RCC 7860 (cell line): ENCODE data around the gene NES.

Experiments
- DNase-seq: peaks from one replicate; pipeline ENCODE4 v3.0.0-alpha.2; 2015; ENCODE audit warnings: low spot score
- FAIRE-seq: peaks from 2 replicates; lab custom pipeline; 2012; peaks lifted over from hg19 to GRCh38; lab: Jason Lieb, UNC

The NES gene

DNA sequence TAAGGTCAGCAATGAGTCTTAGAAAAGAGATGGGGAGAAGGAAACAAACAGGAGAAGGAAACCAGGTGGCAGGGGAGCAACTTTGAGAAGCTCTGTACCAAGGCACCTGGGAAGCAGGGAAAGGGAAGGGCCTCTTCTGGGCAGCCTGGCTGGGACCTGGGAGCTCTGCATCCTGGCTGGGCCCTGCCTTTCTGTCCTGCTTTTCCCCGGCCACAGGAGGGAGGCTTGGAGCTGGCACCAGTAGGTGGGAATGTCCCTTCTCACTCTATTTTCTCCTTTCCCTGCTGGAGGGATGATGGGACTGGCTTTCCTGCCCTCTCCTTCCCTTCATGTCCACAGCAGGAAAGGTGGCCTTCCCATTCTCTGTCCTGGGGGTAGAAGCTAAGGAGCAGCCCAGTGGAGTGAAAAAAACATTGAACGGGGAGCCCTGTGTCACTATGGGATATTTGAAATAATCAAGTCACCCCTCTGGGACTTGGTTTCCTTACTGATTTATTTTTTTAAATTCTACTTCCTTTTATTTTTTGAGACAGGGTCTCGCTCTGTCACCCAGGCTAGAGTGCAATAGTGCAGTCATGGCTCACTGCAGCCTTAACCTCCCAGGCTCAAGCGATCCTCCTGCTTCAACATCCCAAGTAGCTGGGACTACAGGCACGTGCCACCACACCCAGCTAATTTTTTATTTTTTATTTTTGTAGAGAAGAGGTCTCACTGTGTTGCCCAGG is 5.1 kb upstream of the NES start:
- no peak for DNase-seq
- FAIRE-seq, result no peak

- FAIRE-seq, result no peak
Observed at GRCh38 chr1:156681196-156681960, 4.2 kb upstream of the NES start.

DNA sequence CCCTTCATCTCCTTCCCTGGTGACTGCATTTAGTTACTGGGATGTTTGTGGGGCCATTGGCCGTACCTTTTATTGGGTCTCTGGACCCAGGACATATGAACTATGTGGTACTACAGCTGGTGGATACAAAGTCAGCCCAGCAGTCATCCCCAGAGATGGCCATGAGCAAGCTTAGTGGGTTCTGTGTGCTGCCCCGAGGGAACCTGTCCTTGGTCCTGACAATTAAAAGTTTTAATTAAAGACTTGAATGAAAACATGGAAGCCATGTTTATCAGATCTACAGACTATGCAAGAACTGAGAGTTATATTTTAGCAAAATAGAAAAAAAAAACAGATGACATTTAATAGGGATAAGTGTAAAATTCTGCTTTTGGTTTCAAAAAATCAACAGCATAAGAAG is 2.8 kb upstream of the NES start:
- no peak for FAIRE-seq
- no peak for DNase-seq

More at GRCh38 chr1:156681196-156681960, 4.2 kb upstream of the NES start:
- DNase-seq, result no peak

GRCh38 chr1:156677616-156678596 is 699 bp upstream of the NES start:
- peak; percentile 42 for FAIRE-seq
- DNase-seq, result peak; percentile 49

GRCh38 chr1:156676114-156676819 is 940 bp downstream of the NES start:
- no peak for DNase-seq
- no peak for FAIRE-seq

DNA sequence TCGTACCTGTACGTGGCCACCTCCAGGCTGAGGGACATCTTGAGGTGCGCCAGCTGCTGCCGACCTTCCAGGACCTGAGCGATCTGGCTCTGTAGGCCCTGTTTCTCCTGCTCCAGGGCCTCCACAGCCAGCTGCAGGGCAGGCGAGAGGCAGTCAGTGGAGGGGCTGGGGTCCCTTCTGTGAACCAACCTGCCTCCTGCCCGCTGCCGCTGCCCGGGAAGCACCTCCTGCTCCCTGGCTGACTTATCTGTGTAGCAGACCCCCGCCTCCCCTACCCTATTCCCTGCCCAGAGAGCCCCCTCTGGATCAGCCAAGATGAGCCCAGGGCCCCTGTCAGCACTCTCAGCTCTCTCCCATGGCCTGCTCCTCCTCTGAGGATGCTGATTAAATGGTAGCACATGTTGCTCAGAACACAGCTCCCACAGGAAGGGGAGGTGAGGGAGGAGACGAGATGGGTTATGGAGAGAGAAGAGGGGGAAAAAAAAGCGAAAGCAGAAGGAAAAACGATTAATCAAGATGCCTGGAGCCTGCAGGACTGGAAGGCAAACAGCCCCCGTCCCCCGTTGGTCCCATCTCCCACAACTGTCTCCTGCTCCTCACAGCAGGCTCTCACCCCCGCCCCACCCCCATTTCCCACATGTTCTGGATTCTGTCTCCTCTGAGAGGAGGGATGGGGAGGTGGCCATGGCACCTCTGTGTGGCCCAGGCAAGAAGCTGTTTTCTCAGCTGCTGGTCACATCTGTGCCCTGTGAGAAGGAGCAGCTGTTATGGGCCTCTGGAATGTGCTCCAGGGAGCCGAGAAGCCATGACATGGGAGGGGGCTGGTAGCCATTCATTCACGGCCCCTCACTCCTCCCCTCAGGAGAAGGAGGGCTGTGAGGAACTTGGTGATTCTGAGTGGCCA is 1.7 kb downstream of the NES start:
- no peak for DNase-seq
- no peak for FAIRE-seq

GRCh38 chr1:156673387-156674121 is 3.7 kb downstream of the NES start:
- DNase-seq (no peak), FAIRE-seq (no peak)

DNA sequence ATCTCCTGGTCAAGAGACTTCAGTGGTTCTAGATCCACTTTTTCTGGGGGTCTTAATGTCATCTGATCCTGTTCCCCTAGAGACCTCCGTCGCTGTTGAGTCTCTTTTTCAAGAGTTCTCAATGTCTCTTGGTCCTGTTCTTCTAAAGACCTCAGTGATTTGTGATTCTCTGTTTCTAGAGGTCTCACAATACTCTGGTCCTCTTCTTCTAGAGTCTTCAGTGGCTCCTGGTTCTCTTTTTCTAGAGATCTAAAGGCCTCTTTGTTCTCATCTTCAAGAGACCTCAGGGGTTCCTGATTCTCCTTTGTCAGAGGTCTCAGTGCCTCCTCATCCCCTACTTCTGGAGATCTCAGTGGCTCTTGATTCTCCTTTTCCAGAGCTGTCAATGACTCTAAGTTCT is 5.4 kb downstream of the NES start:
- FAIRE-seq, result no peak
- DNase-seq, result no peak

GRCh38 chr1:156670791-156671190 is 6.4 kb downstream of the NES start:
- no peak for FAIRE-seq
- no peak for DNase-seq

DNA sequence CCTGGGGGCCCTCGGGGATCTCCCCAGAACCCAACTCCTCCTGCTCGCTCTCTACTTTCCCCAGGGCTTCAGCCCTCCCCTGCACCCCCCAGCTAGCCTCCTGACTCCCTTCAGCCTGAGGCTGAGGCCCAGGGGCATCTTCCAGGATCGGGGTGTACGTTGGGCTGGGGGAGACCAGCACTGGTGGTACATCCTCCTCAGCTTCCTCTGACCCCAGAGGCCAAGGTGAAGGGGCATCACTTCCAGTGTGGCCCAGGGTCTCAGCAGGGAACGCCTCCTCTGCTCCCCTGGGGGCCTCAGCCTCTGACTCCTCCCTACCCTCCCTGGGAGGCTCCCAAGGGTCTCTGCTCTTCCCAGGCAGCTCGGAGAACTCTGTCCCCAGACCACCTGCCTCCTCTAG is 6.8 kb downstream of the NES start:
- DNase-seq, result no peak
- FAIRE-seq, result no peak

DNA sequence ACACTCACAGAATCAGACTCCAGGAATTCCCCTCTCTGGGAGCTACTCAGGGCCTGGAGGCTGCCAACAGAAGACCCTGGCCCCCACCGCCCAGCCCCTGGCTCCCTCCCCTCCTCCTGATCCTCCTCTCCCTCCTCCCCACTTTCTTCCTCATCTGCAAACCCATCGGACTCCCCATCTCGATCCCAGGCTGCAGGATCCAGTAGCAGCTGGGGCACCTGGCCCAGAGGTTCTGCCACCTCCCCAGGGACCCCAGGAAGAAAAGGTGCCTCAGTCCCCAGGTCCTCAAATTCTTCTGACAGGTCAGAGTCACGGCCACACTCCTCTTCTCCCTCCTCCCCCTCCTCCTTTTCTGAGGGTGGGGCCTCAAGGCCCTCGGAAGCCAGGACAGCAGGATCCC is 7.4 kb downstream of the NES start:
- no peak for FAIRE-seq
- DNase-seq, result no peak

DNA sequence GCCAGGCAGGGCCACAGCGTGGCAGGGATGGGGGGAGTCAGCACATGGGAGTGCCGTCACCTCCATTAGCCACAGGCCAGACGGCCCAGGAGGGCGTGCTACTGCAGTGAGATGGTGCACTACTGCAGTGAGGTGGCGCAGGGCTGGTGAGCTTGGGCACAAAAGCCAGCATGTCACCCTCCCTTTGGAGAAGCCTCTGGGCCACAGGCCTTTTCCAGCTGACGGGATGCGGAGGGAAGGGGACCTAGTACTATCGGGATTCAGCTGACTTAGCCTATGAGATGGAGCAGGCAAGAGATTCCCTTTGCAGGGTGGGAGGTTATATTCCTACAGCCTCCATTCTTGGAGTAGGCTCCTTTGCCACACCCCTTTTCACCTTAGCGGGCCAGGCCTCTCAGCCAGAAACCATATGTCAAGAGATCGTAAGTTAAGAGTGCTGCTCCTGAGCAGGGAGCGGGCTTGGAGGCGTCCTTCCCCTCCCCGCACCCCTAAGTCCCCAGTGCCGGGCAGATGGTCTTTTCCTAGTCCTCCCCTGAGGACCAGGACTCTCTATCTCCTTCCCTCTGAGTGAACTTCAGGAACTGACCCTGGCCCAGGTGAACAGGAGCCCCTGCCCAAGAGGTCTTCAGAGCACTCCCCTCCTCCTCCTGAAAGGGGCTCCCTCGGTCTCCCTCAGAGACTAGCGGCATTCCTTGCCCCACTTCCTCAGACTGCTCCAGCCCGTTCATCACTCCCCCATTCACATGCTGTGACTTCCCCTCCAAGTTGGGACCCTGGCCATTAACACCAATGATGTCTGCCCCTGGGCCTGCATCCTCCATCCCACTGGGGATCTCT is 8.2 kb downstream of the NES start:
- no peak for FAIRE-seq
- DNase-seq, result no peak

DNA sequence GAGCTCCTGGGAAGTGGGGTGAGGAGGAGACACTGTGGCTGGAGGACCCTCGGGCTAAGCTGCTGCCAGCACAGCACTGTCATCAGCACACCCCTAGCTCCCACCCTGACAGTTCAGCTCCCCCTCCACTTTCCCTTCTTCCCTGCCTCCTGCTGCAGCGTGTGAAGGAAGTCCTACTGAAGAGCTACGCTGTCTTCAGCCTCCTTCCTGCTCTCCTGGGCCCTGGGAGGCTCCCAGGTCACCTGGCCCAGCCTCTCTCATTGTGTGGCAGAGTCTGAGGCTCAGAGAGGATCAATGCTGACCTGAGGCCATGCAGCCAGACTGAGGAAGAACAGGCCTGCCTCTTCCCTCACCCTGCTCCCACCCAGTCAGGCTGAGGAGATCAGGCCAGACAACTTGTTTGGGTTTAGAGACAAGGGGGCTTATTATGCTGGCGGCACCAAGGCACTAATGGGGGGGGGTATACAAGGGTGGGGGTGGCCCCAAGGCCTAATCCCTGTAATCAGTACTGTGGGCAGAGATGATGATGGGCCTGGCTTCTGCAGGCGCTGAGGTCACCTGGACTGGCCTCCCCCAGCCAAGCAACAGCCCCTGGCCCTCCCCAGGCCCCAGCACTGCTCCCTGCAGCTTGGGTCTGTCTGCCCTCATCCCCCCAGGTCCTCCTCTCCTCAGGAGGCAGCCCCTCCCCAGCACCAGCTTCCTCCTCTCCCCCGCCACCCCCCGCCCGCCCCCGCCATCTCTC is 9.1 kb downstream of the NES start:
- FAIRE-seq (no peak), DNase-seq (no peak)

DNA sequence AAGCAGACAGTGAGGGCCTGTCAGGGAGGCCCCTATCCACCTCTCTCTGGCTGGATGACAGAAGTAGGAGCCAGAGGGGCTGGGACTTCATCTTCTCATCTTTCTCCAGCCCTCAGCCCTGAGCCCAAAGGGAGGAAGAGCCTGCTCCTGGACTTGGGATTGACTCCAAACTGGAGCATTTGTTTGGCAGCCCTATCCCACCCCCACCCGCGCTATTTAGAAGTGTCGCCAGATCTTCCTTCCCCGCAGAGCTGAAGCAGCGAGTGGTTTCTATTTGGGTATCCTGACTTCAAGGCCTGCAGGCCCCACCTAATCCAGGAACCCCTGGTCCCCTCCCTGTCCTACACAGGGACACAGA is 9.6 kb downstream of the NES start:
- FAIRE-seq (no peak), DNase-seq (no peak)

DNA sequence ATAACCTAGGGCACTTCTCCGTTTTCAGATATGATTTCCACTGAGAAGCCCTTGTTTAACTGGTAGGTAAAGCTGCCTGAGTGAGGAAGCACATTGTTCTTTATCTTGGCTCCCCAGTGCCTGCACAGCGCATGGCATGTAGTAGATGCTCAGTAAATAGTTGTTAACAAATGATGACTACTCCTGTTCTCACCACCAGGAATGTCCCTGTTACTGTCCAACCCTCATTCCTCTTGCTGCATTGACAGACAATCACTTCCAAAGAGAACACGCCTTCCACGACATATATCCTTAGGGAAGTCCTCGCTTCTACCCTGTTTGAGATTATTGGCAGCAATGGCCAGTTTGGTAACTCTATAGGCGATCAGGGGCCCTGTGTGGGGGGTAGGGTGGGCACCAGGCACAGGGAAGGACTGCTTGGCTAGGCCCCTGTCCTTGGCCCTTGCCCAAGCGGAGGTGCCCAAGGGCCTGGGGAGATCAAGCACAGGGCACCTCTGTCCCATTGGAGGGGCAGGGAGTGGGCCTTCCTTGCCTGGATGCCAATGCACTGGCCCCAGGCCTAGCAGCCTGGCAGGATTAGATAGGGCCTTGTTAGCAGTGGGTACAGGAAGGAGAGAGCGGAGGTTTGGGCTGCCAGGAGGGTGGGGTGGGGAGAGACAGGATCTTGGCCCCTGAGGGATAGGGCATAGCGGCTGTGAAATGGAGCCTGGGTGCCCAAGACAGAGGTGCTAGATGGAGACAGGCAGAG is 10.2 kb downstream of the NES start:
- DNase-seq (no peak), FAIRE-seq (no peak)

DNA sequence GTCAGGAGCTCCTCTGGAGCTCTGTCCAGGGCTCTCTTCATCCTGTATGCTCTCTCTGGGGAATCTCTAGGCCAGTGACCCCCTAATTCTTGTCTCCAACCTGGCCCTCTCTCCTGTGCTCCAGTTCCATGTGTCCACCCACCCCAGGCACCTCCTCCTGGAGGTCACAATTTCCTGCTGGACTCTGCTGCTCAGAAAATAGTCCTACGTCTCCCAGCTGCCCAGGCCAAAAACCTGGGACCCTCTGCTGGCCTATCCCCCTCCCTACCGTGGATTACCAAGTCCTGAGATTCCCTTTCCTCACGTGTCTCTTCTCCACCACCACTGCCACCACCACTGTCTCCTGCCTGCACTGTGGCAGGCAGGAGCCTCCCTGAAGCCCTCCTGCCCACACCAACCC is 11.7 kb downstream of the NES start:
- no peak for DNase-seq
- FAIRE-seq, result no peak
